H1 (cell line): ENCODE data around the gene ILKAP. TPM values are rescaled to one million over a fixed set of nuclear protein-coding genes. Genes with fewer than 3 reads are reported as not detected.

ENCODE experiments used
- CTCF ChIA-PET: fragments of 300-600 bp; sonication (Branson Sonifier 250); formaldehyde crosslinking; loops from one replicate; lab custom pipeline; 2021; ENCODE audit not compliant: partially characterized antibody; lab: Charles Lee
- POLR2A ChIA-PET: fragments of 300-600 bp; sonication (Branson Sonifier 250); formaldehyde crosslinking; loops from one replicate; lab custom pipeline; 2021; ENCODE audit warnings: inconsistent platforms; ENCODE audit not compliant: partially characterized antibody; lab: Charles Lee
- DNase-seq, 2 experiments: peaks; one replicate each; pipeline versions ENCODE4 v3.0.0 to v3.0.0-alpha.2; 2010 to 2022; ENCODE audit warnings: low spot score in 2 of 2, low read depth in 1 of 2, mixed read lengths in 1 of 2
- FAIRE-seq: peaks from 2 replicates; lab custom pipeline; 2011; peaks lifted over from hg19 to GRCh38; lab: Jason Lieb, UNC
- H2AFZ ChIP-seq: 2 replicates; pipeline ENCODE4 v1.8.1; 2012; ENCODE audit warnings: low read length, inconsistent platforms
- H2AK5ac ChIP-seq: 2 replicates; pipeline ENCODE4 v1.6.1; 2013; ENCODE audit warnings: low read depth, low read length
- H2BK120ac ChIP-seq: replicated peaks from 2 replicates; pipeline ENCODE3; 2013; ENCODE audit warnings: low read depth, low read length, inconsistent platforms
- H2BK12ac ChIP-seq: 2 replicates; pipeline ENCODE4 v1.6.1; 2013; ENCODE audit warnings: low read depth, low read length
- H2BK15ac ChIP-seq: 2 replicates; pipeline ENCODE4 v1.6.1; 2013; ENCODE audit warnings: low read length
- H2BK20ac ChIP-seq: 2 replicates; pipeline ENCODE4 v1.6.1; 2013; ENCODE audit warnings: low read length
- H2BK5ac ChIP-seq: 2 replicates; pipeline ENCODE4 v1.6.1; 2013; ENCODE audit warnings: low read depth, low read length
- H3K14ac ChIP-seq: 2 replicates; pipeline ENCODE4 v1.6.1; 2013; ENCODE audit warnings: inconsistent platforms; ENCODE audit not compliant: insufficient read length
- H3K18ac ChIP-seq: 2 replicates; pipeline ENCODE4 v1.6.1; 2013; ENCODE audit warnings: low read length; ENCODE audit errors: extremely low read depth
- H3K23ac ChIP-seq: 2 replicates; pipeline ENCODE4 v1.6.1; 2013; ENCODE audit warnings: inconsistent platforms; ENCODE audit not compliant: insufficient read length
- H3K23me2 ChIP-seq: 2 replicates; pipeline ENCODE4 v1.6.1; 2013; ENCODE audit warnings: low read depth, low read length
- H3K27ac ChIP-seq: 2 replicates; pipeline ENCODE4 v1.6.1; 2011; ENCODE audit warnings: low read depth, low read length, inconsistent platforms
- H3K27me3 ChIP-seq, 4 experiments: replicated peaks in 1 of 4; 1 replicate in 1 of 4; 2 replicates in 3 of 4; pipeline versions ENCODE4 v1.6.1 to v1.8.1; 2011 to 2013; ENCODE audit warnings: low read length in 3 of 4, mild to moderate bottlenecking in 3 of 4, inconsistent platforms in 2 of 4, mixed read lengths in 2 of 4, moderate library complexity in 1 of 4; ENCODE audit not compliant: control insufficient read depth in 3 of 4, insufficient read depth in 3 of 4; ENCODE audit errors: extremely low read depth in 1 of 4
- H3K36me3 ChIP-seq, 4 experiments: 2 replicates each; pipeline versions ENCODE4 v1.6.1 to v1.8.1; 2011 to 2013; ENCODE audit warnings: mild to moderate bottlenecking in 4 of 4, low read length in 3 of 4, moderate library complexity in 2 of 4, control low read depth in 1 of 4, inconsistent platforms in 1 of 4; ENCODE audit not compliant: insufficient read depth in 4 of 4, control insufficient read depth in 2 of 4
- H3K4ac ChIP-seq: replicated peaks from 2 replicates; pipeline ENCODE3; 2013; ENCODE audit warnings: low read length, low read depth, mixed read lengths, inconsistent platforms; ENCODE audit not compliant: insufficient read length
- H3K4me1 ChIP-seq, 4 experiments: replicated peaks in 1 of 4; 1 replicate in 1 of 4; 2 replicates in 3 of 4; pipeline versions ENCODE4 v1.6.1 to v1.8.1; 2011 to 2013; ENCODE audit warnings: low read length in 3 of 4, inconsistent platforms in 2 of 4, mixed read lengths in 1 of 4; ENCODE audit not compliant: insufficient read depth in 4 of 4, control insufficient read depth in 3 of 4
- H3K4me2 ChIP-seq, 2 experiments: 2 replicates each; pipeline versions ENCODE4 v1.6.1 to v1.8.1; 2011 to 2013; ENCODE audit warnings: low read depth in 2 of 2, low read length in 2 of 2, control low read depth in 1 of 2, inconsistent platforms in 1 of 2, mild to moderate bottlenecking in 1 of 2; ENCODE audit not compliant: insufficient read depth in 1 of 2
- H3K4me3 ChIP-seq, 4 experiments: fragments of 200-600, 300-600 bp in 1 of 4; sonication (generic), shearing (Covaris generic), sonication (Bioruptor Twin) in 1 of 4; 2 replicates each; pipeline versions ENCODE4 v1.5.1 to v1.8.1; 2011 to 2016; ENCODE audit warnings: low read length in 4 of 4, low read depth in 3 of 4, control low read depth in 2 of 4, inconsistent platforms in 2 of 4, mild to moderate bottlenecking in 2 of 4, mixed read lengths in 1 of 4, moderate library complexity in 1 of 4; ENCODE audit not compliant: insufficient read depth in 2 of 4; ENCODE audit errors: extremely low read depth in 1 of 4
- H3K56ac ChIP-seq: replicated peaks from 2 replicates; pipeline ENCODE3; 2013; ENCODE audit warnings: low read depth, mild to moderate bottlenecking, mixed read lengths, low read length, inconsistent platforms; ENCODE audit not compliant: insufficient read length
- H3K79me1 ChIP-seq: 2 replicates; pipeline ENCODE4 v1.6.1; 2013; ENCODE audit warnings: low read depth, low read length, control low read depth
- H3K79me2 ChIP-seq, 2 experiments: 2 replicates each; pipeline versions ENCODE4 v1.6.1 to v1.8.1; 2012 to 2013; ENCODE audit warnings: low read length in 2 of 2, mild to moderate bottlenecking in 2 of 2, inconsistent platforms in 1 of 2; ENCODE audit not compliant: insufficient read depth in 2 of 2, control insufficient read depth in 1 of 2
- H3K9ac ChIP-seq, 4 experiments: replicated peaks in 1 of 4; 1 replicate in 1 of 4; 2 replicates in 3 of 4; pipeline versions ENCODE4 v1.6.1 to v1.8.1; 2011 to 2013; ENCODE audit warnings: low read depth in 3 of 4, low read length in 3 of 4, control low read depth in 2 of 4, mild to moderate bottlenecking in 2 of 4, moderate library complexity in 2 of 4, inconsistent platforms in 1 of 4; ENCODE audit errors: extremely low read depth in 1 of 4
- H3K9me3 ChIP-seq, 2 experiments: 2 replicates each; pipeline versions ENCODE4 v1.6.1 to v1.8.1; 2012 to 2013; ENCODE audit warnings: mild to moderate bottlenecking in 2 of 2, moderate library complexity in 2 of 2, control low read depth in 1 of 2, inconsistent platforms in 1 of 2, low read depth in 1 of 2, low read length in 1 of 2, mixed read lengths in 1 of 2; ENCODE audit not compliant: insufficient read depth in 2 of 2
- H4K20me1 ChIP-seq, 2 experiments: replicated peaks in 1 of 2; 2 replicates each; pipeline versions ENCODE3 to v1.8.1; 2011 to 2013; ENCODE audit warnings: inconsistent platforms in 2 of 2, low read length in 2 of 2, mild to moderate bottlenecking in 1 of 2; ENCODE audit not compliant: insufficient read depth in 2 of 2, control insufficient read depth in 1 of 2
- H4K5ac ChIP-seq: 2 replicates; pipeline ENCODE4 v1.6.1; 2013; ENCODE audit warnings: low read length, low read depth, mixed read lengths, inconsistent platforms; ENCODE audit not compliant: insufficient read length
- H4K8ac ChIP-seq: 2 replicates; pipeline ENCODE4 v1.8.0; 2013; ENCODE audit warnings: mild to moderate bottlenecking, moderate library complexity, low read length, inconsistent platforms; ENCODE audit not compliant: insufficient read depth; ENCODE audit errors: extremely low read depth
- H4K91ac ChIP-seq: replicated peaks from 2 replicates; pipeline ENCODE3; 2013; ENCODE audit warnings: low read length, mixed read lengths, inconsistent platforms; ENCODE audit not compliant: insufficient read length
- CREB1 ChIP-seq: IDR thresholded peaks from 2 replicates; pipeline ENCODE4 v1.6.1; 2012; ENCODE audit warnings: inconsistent platforms
- EP300 ChIP-seq, 2 experiments: IDR thresholded peaks; 1 replicate in 1 of 2; 2 replicates in 1 of 2; pipeline ENCODE4 v1.6.1; 2011 to 2012; ENCODE audit warnings: low read depth in 2 of 2, low read length in 2 of 2, mild to moderate bottlenecking in 2 of 2, borderline replicate concordance in 1 of 2, inconsistent platforms in 1 of 2, moderate library complexity in 1 of 2
- HDAC2 ChIP-seq, 2 experiments: fragments of 300-600 bp in 1 of 2; sonication (generic) in 1 of 2; IDR thresholded peaks; 2 replicates each; pipeline ENCODE4 v1.6.1; 2011 to 2012; ENCODE audit warnings: low read depth in 2 of 2, low read length in 2 of 2, mild to moderate bottlenecking in 2 of 2, moderate library complexity in 2 of 2, borderline replicate concordance in 1 of 2, inconsistent platforms in 1 of 2
- HDAC6 ChIP-seq: IDR thresholded peaks from one replicate; pipeline ENCODE4 v1.7.1; 2012; ENCODE audit warnings: low read depth, mild to moderate bottlenecking, inconsistent platforms, low read length, moderate library complexity
- POLR2A ChIP-seq, 2 experiments: IDR thresholded peaks; 1 replicate in 1 of 2; 2 replicates in 1 of 2; pipeline ENCODE4 v1.6.1; 2011; ENCODE audit warnings: low read depth in 2 of 2, low read length in 2 of 2, mild to moderate bottlenecking in 2 of 2; ENCODE audit errors: control extremely low read depth in 1 of 2
- RFX5 ChIP-seq: IDR thresholded peaks from 2 replicates; pipeline ENCODE4 v1.6.1; 2011; ENCODE audit warnings: low read depth, low read length, improper control_type of control experiment, borderline replicate concordance
- ZNF274 ChIP-seq: IDR thresholded peaks from 2 replicates; pipeline ENCODE4 v1.7.0; 2012; ENCODE audit warnings: low read length, borderline replicate concordance; ENCODE audit errors: extremely low read depth
- WGBS, 2 experiments: shearing (Covaris generic) in 1 of 2; methylation state at CpG; one replicate each; pipeline versions ENCODE4 v1.1.6 to v1.1.7; 2013 to 2015; ENCODE audit warnings: low lambda C conversion rate in 2 of 2, mixed read lengths in 2 of 2, inconsistent platforms in 1 of 2, low coverage in 1 of 2, missing lambda C conversion rate in 1 of 2; ENCODE audit not compliant: insufficient replicate concordance in 2 of 2, insufficient coverage in 1 of 2, insufficient read length in 1 of 2; ENCODE audit errors: extremely low coverage in 1 of 2, missing lambda C conversion rate in 1 of 2; 5-methylcytosine and 5-hydroxymethylcytosine counted together
- polyA plus RNA-seq, 7 experiments: library from polyadenylated mRNA; depleted of rRNA in 3 of 7; stranded (reverse) in 5 of 7; unstranded in 2 of 7; fragments of >200 nt in 5 of 7; fragments of 200-250 nt in 2 of 7; gene quantifications; 1 replicate in 5 of 7; 2 replicates in 1 of 7; 4 replicates in 1 of 7; pipeline versions ENCODE4 v1.2.1 to v1.2.3, GENCODE V29; 2011 to 2013; ENCODE audit warnings: missing spikeins in 2 of 7, mixed read lengths in 2 of 7
- total RNA-seq: library from RNA; stranded (reverse); fragmentation: NEBNext Ultra II Directional; extraction: Animal tissue kit (Norgen Biotek cat#: 25700); gene quantifications from 2 replicates; pipeline ENCODE4 v1.2.1, GENCODE V29; 2021

The ILKAP gene
- total and polyA plus RNA-seq, 2 of the 8 experiments (the other 6 are each of a cell fraction or from before 2014, with no cell fraction given): 23.5 to 33.8 TPM

- H3K27me3 ChIP-seq: no peaks in the 10 kb centered on the region
- no peak overlapping the region for H3K18ac ChIP-seq
- no peak overlapping the region for H4K91ac ChIP-seq
- peak overlapping the region; percentile 17; the same call in 1 of the 2 replicates for H2BK12ac ChIP-seq
- CTCF ChIA-PET: interaction anchor here (0.6 to 7.1 kb wide), 29 partner anchors 9 to 445 kb away, joined by 3 to 72 read pairs (median 4); partner anchors contain the start of genes ERFE and SCLY
- no peak overlapping the region for H3K4me3 ChIP-seq
- no peaks in the 10 kb centered on the region for H3K36me3 ChIP-seq
- POLR2A ChIA-PET: interaction anchor here (1.5 kb wide), 1 partner anchor 39 kb away, joined by 5 read pairs; no protein-coding TSS in a partner anchor
- DNase-seq: no peak
- no peak overlapping the region for H2AK5ac ChIP-seq
- WGBS, 2 experiments: 91% methylated on average over 7 of the region's 7 CpGs; no CpG with 5 or more reads in 1 of the 2 experiments
- no peak overlapping the region for H2AFZ ChIP-seq
- H3K23ac ChIP-seq: no peak overlapping the region
- H4K5ac ChIP-seq: no peak overlapping the region
- no peak overlapping the region for H3K4ac ChIP-seq
- H2BK120ac ChIP-seq: no peak overlapping the region
- H2BK5ac ChIP-seq: no peak overlapping the region
- H3K4me2 ChIP-seq: no peak overlapping the region
- no peak overlapping the region for H3K9ac ChIP-seq
- H3K56ac ChIP-seq: no peak overlapping the region
- no peak overlapping the region for H3K27ac ChIP-seq
- no peaks in the 10 kb centered on the region for H3K23me2 ChIP-seq
- no peaks in the 10 kb centered on the region for H3K4me1 ChIP-seq
- no peaks in the 10 kb centered on the region for H3K79me1 ChIP-seq
- no peak overlapping the region; the same call in 1 of the 2 replicates for H2BK20ac ChIP-seq
- no peaks in the 10 kb centered on the region for H3K79me2 ChIP-seq
- no peaks in the 10 kb centered on the region for H3K9me3 ChIP-seq
- no peaks in the 10 kb centered on the region for H4K20me1 ChIP-seq
- no peak overlapping the region for H4K8ac ChIP-seq
- H3K14ac ChIP-seq: no peak overlapping the region
- FAIRE-seq: no peak
- H2BK15ac ChIP-seq: no peak overlapping the region
- TF ChIP-seq ZNF274 (no peak), HDAC2 (IDR thresholded peaks at IDR 0.05; ENCODE audit: borderline replicate concordance in 1 of 2, low read depth in 2 of 2, low read length in 2 of 2) (no peak), EP300 (IDR thresholded peaks at IDR 0.05; ENCODE audit: borderline replicate concordance in 1 of 2, low read depth in 2 of 2, low read length in 2 of 2) (no peak), HDAC6 (no peak), RFX5 (no peak), POLR2A (IDR thresholded peaks at IDR 0.05; ENCODE audit: control extremely low read depth in 1 of 2, low read depth in 2 of 2, low read length in 2 of 2) (no peak), CREB1 (no peak)
Observed at GRCh38 chr2:238140040-238140439, 63.5 kb downstream of the ILKAP start.
